IPS DF 4.7 (cell line): ENCODE measurements around the gene PDLIM5.

Source experiments
- DNase-seq: peaks from one replicate; pipeline ENCODE4 v3.0.0-alpha.2; 2013; ENCODE audit warnings: low spot score; ENCODE audit errors: extremely low read depth

PDLIM5 gene

GRCh38 chr4:94420356-94420755, 31.4 kb upstream of the PDLIM5 start:
- DNase-seq = no peak

- no peak for DNase-seq
Observed at GRCh38 chr4:94426783-94427182, 25.0 kb upstream of the PDLIM5 start.

GRCh38 chr4:94428884-94429283, 22.9 kb upstream of the PDLIM5 start:
- no peak for DNase-seq

GRCh38 chr4:94430406-94430805, 21.3 kb upstream of the PDLIM5 start:
- no peak for DNase-seq

- DNase-seq = no peak
Observed at GRCh38 chr4:94431388-94431787, 20.4 kb upstream of the PDLIM5 start.

GRCh38 chr4:94434505-94434904, 17.2 kb upstream of the PDLIM5 start:
- DNase-seq = no peak

GRCh38 chr4:94435874-94436273, 15.9 kb upstream of the PDLIM5 start:
- no peak for DNase-seq

- no peak for DNase-seq
Observed at GRCh38 chr4:94436512-94436911, 15.2 kb upstream of the PDLIM5 start.

- no peak for DNase-seq
Observed at GRCh38 chr4:94439606-94440005, 12.1 kb upstream of the PDLIM5 start.

- no peak for DNase-seq
Observed at GRCh38 chr4:94441838-94442237, 9.9 kb upstream of the PDLIM5 start.

GRCh38 chr4:94442251-94442650, 9.5 kb upstream of the PDLIM5 start:
- DNase-seq = no peak

GRCh38 chr4:94446386-94446785, 5.4 kb upstream of the PDLIM5 start:
- DNase-seq = no peak

GRCh38 chr4:94447754-94448411, 3.9 kb upstream of the PDLIM5 start:
- no peak for DNase-seq

GRCh38 chr4:94448815-94449375, 2.8 kb upstream of the PDLIM5 start:
- DNase-seq = no peak

- no peak for DNase-seq
Observed at GRCh38 chr4:94451051-94451694, 569 bp upstream of the PDLIM5 start.

GRCh38 chr4:94452476-94453371, 982 bp downstream of the PDLIM5 start:
- no peak for DNase-seq

GRCh38 chr4:94453391-94453963, 1.7 kb downstream of the PDLIM5 start:
- no peak for DNase-seq

- DNase-seq = no peak
Observed at GRCh38 chr4:94454405-94454804, 2.7 kb downstream of the PDLIM5 start.

GRCh38 chr4:94455081-94455480, 3.3 kb downstream of the PDLIM5 start:
- no peak for DNase-seq

- DNase-seq = no peak
Observed at GRCh38 chr4:94457692-94458106, 6.0 kb downstream of the PDLIM5 start.

GRCh38 chr4:94458682-94459081, 6.9 kb downstream of the PDLIM5 start:
- no peak for DNase-seq
